C4-2B (cell line): Measurements from ENCODE around the gene PHAF1.
"Not testable (repeated sequence)": the region's sequence is repeated elsewhere in the genome, so short reads cannot be mapped to it uniquely, and the experiment has no call there.

Experiments
- H3K27ac ChIP-seq: fragments of 450-650 bp; 2 replicates; pipeline ENCODE4 v1.5.1; 2017
- CTCF ChIP-seq: fragments of 450-650 bp; conservative IDR thresholded peaks from 2 replicates; pipeline ENCODE4 v1.5.1; 2017; ENCODE audit warnings: mild to moderate bottlenecking
- ZFX ChIP-seq: fragments of 450-650 bp; IDR thresholded peaks from 2 replicates; pipeline ENCODE4 v1.6.1; 2017

PHAF1 gene

GRCh38 chr16:67114793-67115192 lies 5.1 kb downstream of the PHAF1 start:
- no peak overlapping the region for H3K27ac ChIP-seq
- TF ChIP-seq CTCF (no peak), ZFX (no peak)

GRCh38 chr16:67115639-67116038 lies 5.9 kb downstream of the PHAF1 start:
- TF ChIP-seq ZFX (no peak), CTCF (no peak)

GRCh38 chr16:67116388-67117311 lies 6.9 kb downstream of the PHAF1 start:
- H3K27ac ChIP-seq = no peak overlapping the region
- TF ChIP-seq CTCF = no peak
- TF ChIP-seq ZFX = no peak

More at GRCh38 chr16:67115639-67116038, 5.9 kb downstream of the PHAF1 start:
- no peak overlapping the region for H3K27ac ChIP-seq

GRCh38 chr16:67117716-67118115 lies 8.0 kb downstream of the PHAF1 start:
- H3K27ac ChIP-seq = no peak overlapping the region

GRCh38 chr16:67120025-67120424 lies 10.3 kb downstream of the PHAF1 start:
- TF ChIP-seq CTCF (no peak), ZFX (no peak)
- H3K27ac ChIP-seq = no peak overlapping the region

More at GRCh38 chr16:67117716-67118115, 8.0 kb downstream of the PHAF1 start:
- TF ChIP-seq CTCF (no peak), ZFX (no peak)

GRCh38 chr16:67122799-67123198 lies 13.1 kb downstream of the PHAF1 start:
- not testable (repeated sequence) for H3K27ac ChIP-seq

GRCh38 chr16:67128417-67128816 lies 18.7 kb downstream of the PHAF1 start:
- no peak for TF ChIP-seq CTCF
- no peak for TF ChIP-seq ZFX
- H3K27ac ChIP-seq = no peak overlapping the region

GRCh38 chr16:67128887-67129286 lies 19.1 kb downstream of the PHAF1 start:
- no peak for TF ChIP-seq CTCF
- TF ChIP-seq ZFX = no peak

More at GRCh38 chr16:67128887-67129286, 19.1 kb downstream of the PHAF1 start:
- H3K27ac ChIP-seq = no peak overlapping the region
